Left lung (tissue), 10 donors: Measurements from ENCODE around the gene RHO. TPM values are rescaled to one million over a fixed set of nuclear protein-coding genes. Genes with fewer than 3 reads are reported as not detected.
"Not testable (repeated sequence)": the region's sequence is repeated elsewhere in the genome, so short reads cannot be mapped to it uniquely, and the experiment has no call there.

ENCODE experiments used
- ATAC-seq: fragments of 200-7000 bp; cut with Tn5 transposase; one replicate; pipeline ENCODE4 v1.9.1; 2020; ENCODE audit warnings: moderate library complexity
- DNase-seq, 4 donors: peaks; one replicate each; pipeline ENCODE4 v3.0.0-alpha.2; 2013 to 2020
- H3K27ac ChIP-seq, 2 donors: fragments of 200-600 bp; sonication (generic) in 1 of 2; one replicate each; pipeline versions ENCODE4 v1.5.0 to v1.8.0; 2020 to 2021
- H3K27me3 ChIP-seq, 2 donors: fragments of 200-600 bp; sonication (generic) in 1 of 2; one replicate each; pipeline versions ENCODE4 v1.5.0 to v1.8.0; 2020 to 2021
- H3K36me3 ChIP-seq, 2 donors: fragments of 200-600 bp; sonication (generic) in 1 of 2; one replicate each; pipeline versions ENCODE4 v1.5.0 to v1.8.0; 2020 to 2021
- H3K4me1 ChIP-seq, 2 donors: fragments of 200-600 bp; one replicate each; pipeline ENCODE4 v1.8.0; 2021
- H3K4me3 ChIP-seq, 2 donors: fragments of 200-600 bp; sonication (generic) in 1 of 2; one replicate each; pipeline versions ENCODE4 v1.5.0 to v1.8.0; 2020 to 2021; ENCODE audit warnings: mild to moderate bottlenecking in 1 of 2
- H3K9me3 ChIP-seq, 2 donors: fragments of 200-600 bp; sonication (generic) in 1 of 2; one replicate each; pipeline versions ENCODE4 v1.5.0 to v1.8.0; 2020 to 2021
- CTCF ChIP-seq, 2 donors: fragments of 200-600 bp; sonication (generic) in 1 of 2; IDR thresholded peaks; one replicate each; pipeline versions ENCODE4 v1.5.0 to v1.8.0; 2021; ENCODE audit warnings: antibody characterized with exemption in 2 of 2
- intact Hi-C, 2 donors: fragments of 100-400 bp; cut with DNase I; formaldehyde crosslinking; loops; one replicate each; pipeline versions ENCODE4 v1.11.2 to v1.14.2; 2022
- polyA plus RNA-seq, 6 donors: library from polyadenylated mRNA; unstranded; fragments of 120-200 nt; gene quantifications; one replicate each; pipeline ENCODE4 v1.2.1, GENCODE V29; 2013; ENCODE audit not compliant: insufficient read length in 6 of 6
- total RNA-seq, 2 donors: library from RNA; stranded (reverse); fragmentation: NEBNext Ultra II Directional; extraction: Animal tissue kit (Norgen Biotek cat#: 25700); gene quantifications; one replicate each; pipeline ENCODE4 v1.2.1, GENCODE V29; 2021
- donor health status: DM: no; HTN: yes; CAD: no.
- donor health status: DM: no; HTN: no; CAD: no.

Gene RHO
- total and polyA plus RNA-seq, 8 donors: 0.08 to 0.17 (median 0.09) TPM; not detected in 2

DNA sequence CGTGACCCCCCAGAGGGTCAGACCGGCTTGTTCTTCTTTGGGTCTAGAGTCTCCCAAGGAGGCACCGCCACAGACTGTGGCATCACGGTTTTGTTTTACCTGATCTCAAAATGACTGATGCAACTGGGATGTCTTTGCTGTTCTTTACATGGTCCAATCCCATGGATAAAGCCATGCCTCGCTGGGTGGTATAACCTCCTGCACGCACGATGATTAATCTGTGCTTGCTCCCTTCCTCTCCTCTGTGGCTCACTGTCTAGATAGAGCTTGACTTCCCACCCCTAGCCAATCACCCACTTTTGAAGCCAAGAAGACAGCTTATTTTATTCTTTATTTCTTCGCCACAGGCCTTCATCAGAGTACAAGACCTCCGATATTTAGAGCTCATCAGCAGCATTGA lies 36.6 kb upstream of the RHO start:
- intact Hi-C loops: loop anchor here in 1 of 2 donors (10.0 kb wide), 2 partner anchors 103 to 333 kb away; no protein-coding TSS in a partner anchor
- no peak overlapping the region for H3K4me3 ChIP-seq
- H3K27me3 ChIP-seq: no peaks in the 10 kb centered on the region
- TF ChIP-seq CTCF (IDR thresholded peaks at IDR 0.05): no peak
- peaks cover 0 to 33% of the 10 kb centered on the region in 2 donors for H3K36me3 ChIP-seq
- H3K4me1 ChIP-seq: peaks cover 10 to 41% of the 10 kb centered on the region in 2 donors
- peak in 1 of 4 donors; percentile 42 for DNase-seq
- no peaks in the 10 kb centered on the region for H3K9me3 ChIP-seq
- ATAC-seq: no peak
- no peak overlapping the region for H3K27ac ChIP-seq

- intact Hi-C loops: loop anchor here in 1 of 2 donors (10.0 kb wide), 2 partner anchors 102 to 332 kb away; no protein-coding TSS in a partner anchor
- peak in 1 of 4 donors; percentile 32 for DNase-seq
- H3K27me3 ChIP-seq: no peaks in the 10 kb centered on the region
- peaks cover 0 to 33% of the 10 kb centered on the region in 2 donors for H3K36me3 ChIP-seq
- H3K4me1 ChIP-seq: peaks cover 3 to 32% of the 10 kb centered on the region in 2 donors
- no peaks in the 10 kb centered on the region for H3K9me3 ChIP-seq
- no peak overlapping the region for H3K27ac ChIP-seq
- ATAC-seq: no peak
- no peak overlapping the region for H3K4me3 ChIP-seq
- no peak for TF ChIP-seq CTCF (IDR thresholded peaks at IDR 0.05)
Measured at GRCh38 chr3:129492691-129493090, 35.7 kb upstream of the RHO start.

- intact Hi-C loops: loop anchor here in 1 of 2 donors (10.0 kb wide), 2 partner anchors 102 to 332 kb away; no protein-coding TSS in a partner anchor
- H3K27me3 ChIP-seq: no peaks in the 10 kb centered on the region
- no peaks in the 10 kb centered on the region for H3K9me3 ChIP-seq
- peaks cover 6 to 32% of the 10 kb centered on the region in 2 donors for H3K4me1 ChIP-seq
- no peak overlapping the region for H3K27ac ChIP-seq
- TF ChIP-seq CTCF (IDR thresholded peaks at IDR 0.05): no peak
- H3K36me3 ChIP-seq: peaks cover 0 to 33% of the 10 kb centered on the region in 2 donors
- ATAC-seq: no peak
- no peak overlapping the region for H3K4me3 ChIP-seq
- DNase-seq: no peak
Measured at GRCh38 chr3:129493206-129493605, 35.2 kb upstream of the RHO start.

DNA sequence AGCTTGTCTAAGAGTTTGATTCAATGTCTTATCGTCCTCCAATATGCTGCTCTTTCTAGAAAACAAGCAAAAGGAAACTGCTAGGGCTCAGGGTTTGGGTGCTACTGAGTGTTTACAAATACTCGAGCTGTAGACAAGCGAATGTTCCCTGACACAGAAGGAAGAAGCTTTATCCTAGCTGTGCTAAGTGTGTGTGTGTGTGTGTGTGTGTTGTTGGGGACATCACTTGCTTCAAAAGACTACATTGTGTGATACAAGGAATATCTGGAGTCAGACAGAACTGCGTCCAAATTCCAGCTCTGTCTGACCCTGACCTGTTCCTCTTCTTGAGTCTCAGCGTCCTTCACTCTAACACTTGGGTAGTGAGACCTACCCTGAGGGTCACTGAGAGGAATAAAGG lies 33.9 kb upstream of the RHO start:
- H3K4me1 ChIP-seq: peaks cover 7 to 40% of the 10 kb centered on the region in 2 donors
- not testable (repeated sequence) for H3K27me3 ChIP-seq, H3K4me3 ChIP-seq, ATAC-seq, H3K9me3 ChIP-seq, DNase-seq
- peaks cover 0 to 27% of the 10 kb centered on the region in 2 donors for H3K36me3 ChIP-seq
- intact Hi-C loops: loop anchor here in 1 of 2 donors (10.0 kb wide), 2 partner anchors 100 to 330 kb away; no protein-coding TSS in a partner anchor
- peak overlapping the region; percentile 53 to 72 for H3K27ac ChIP-seq

DNA sequence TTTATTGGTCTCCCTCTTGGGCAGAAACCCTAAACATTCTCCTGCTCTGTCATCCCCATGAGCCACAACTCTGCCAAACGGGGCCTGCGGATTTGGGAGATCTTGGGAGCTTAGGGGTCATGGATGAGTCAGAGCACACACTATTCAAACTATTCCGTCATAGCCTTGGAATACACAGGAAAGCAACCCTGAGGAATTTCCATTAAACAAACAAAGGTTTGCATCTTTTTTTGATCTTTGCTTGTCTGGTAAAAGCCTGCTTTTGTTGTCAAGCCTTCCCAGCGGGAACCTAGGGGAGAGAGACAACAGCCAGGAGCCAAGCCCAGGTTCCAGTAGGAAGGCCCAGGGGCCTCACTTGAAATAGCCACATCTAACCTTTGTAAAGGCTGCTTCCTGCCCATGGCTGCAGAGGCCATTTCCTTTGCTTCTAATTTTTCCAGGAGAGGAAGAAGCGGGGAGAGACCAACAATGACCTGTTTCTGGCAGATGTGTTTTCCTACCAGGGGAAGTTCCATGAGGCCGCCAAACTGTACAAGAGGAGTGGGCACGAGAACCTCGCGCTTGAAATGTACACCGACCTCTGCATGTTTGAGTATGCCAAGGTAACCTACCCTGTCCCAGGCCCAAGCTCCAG lies 33.3 kb upstream of the RHO start:
- Histone ChIP-seq H3K36me3 (peaks cover 0 to 31% of the 10 kb centered on the region in 2 donors), H3K4me1 (peaks cover 7 to 39% of the 10 kb centered on the region in 2 donors), H3K27ac (peak overlapping the region; percentile 53 to 72)
- H3K9me3 ChIP-seq, H3K4me3 ChIP-seq, ATAC-seq, DNase-seq, H3K27me3 ChIP-seq: not testable (repeated sequence)
- intact Hi-C loops: loop anchor here in 1 of 2 donors (10.0 kb wide), 2 partner anchors 100 to 330 kb away; no protein-coding TSS in a partner anchor

GRCh38 chr3:129497876-129498275 lies 30.6 kb upstream of the RHO start:
- H3K27ac ChIP-seq: peak overlapping the region; percentile 59 to 67
- peaks cover 0 to 31% of the 10 kb centered on the region in 2 donors for H3K36me3 ChIP-seq
- DNase-seq, H3K4me3 ChIP-seq, H3K27me3 ChIP-seq, H3K9me3 ChIP-seq: not testable (repeated sequence)
- peak; percentile 34 for ATAC-seq
- intact Hi-C loops: loop anchor here in 1 of 2 donors (10.0 kb wide), 2 partner anchors 97 to 327 kb away; no protein-coding TSS in a partner anchor
- H3K4me1 ChIP-seq: peaks cover 7 to 35% of the 10 kb centered on the region in 2 donors

DNA sequence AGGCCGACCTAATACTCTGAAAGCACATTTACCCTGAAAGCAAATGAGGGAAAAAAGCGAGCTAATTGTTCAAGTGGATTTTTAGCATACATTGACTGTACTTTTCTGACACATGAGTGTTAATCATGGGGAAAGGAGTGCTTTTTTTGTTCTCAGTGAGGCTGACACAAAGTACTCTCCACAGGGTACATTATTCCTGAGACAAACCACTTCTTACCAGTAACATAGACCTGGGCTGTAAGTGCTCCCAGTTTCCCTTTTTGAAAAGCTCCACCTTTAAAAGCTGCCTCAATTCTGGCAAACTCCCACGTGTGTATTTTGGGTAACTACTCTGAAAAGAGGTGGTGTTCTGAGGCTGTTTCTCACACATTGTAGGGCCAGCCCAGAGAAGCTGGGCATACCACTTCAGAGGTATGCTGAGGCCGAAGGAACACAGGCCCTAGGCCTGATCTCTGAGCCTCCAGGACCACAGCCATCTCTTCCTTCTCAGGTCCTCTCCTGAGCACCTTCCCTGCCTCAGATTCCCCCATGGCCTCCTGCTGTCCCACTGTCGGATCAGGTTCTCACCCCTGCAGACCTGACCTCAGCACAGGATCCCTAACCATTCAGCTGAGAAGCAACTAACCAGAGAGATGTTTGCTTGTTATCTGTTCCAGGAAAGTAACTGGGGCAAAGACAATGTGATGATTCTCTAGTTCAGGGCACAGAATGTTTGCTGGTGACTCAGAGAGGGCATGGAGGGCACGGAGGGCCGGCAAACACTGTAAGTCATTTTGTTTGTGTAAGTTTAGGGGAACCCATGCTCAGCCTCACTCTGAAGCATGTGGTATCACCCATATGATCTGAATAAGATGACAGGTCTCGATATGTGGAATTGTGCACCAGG lies 29.6 kb upstream of the RHO start:
- ATAC-seq: peak; percentile 79
- Histone ChIP-seq H3K27ac (peak overlapping the region; percentile 65 to 67), H3K4me1 (peaks cover 7 to 34% of the 10 kb centered on the region in 2 donors), H3K36me3 (peaks cover 0 to 36% of the 10 kb centered on the region in 2 donors)
- intact Hi-C loops: loop anchor here in 1 of 2 donors (10.0 kb wide), 2 partner anchors 96 to 326 kb away; no protein-coding TSS in a partner anchor
- not testable (repeated sequence) for DNase-seq, H3K9me3 ChIP-seq, H3K4me3 ChIP-seq, H3K27me3 ChIP-seq

DNA sequence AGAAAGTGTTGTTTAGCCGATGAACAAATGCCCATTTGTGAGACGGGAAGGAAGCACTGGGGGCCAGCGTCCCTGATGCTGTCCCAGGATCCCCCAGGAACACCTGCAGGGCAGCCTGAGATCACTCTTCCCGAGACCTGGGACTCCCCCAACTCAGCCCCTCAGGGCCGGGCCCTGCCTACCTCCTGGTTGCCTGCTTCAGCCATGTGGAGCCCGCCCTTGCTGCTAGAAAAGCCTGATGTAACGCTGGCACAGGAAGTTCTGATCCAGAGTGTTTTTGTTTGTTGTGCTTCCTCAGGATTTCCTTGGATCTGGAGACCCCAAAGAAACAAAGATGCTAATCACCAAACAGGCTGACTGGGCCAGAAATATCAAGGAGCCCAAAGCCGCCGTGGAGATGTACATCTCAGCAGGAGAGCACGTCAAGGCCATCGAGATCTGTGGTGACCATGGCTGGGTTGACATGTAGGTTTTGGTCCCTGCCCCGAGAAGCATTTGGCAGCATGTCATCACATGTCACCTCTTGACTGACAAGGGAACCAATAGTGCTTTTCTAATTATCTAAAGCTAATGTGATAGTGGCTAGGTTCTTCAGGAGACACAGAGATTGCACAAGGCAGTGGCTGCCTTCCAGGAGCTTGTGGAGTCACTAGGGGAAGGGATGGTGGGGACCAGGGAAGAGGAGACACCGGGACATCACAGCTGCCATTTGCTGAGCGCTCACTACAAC lies 28.7 kb upstream of the RHO start:
- peak overlapping the region in 1 of 2 donors; percentile 67 for H3K27ac ChIP-seq

More for the DNA sequence above, 28.7 kb upstream of the RHO start:
- intact Hi-C loops: loop anchor here in 1 of 2 donors (10.0 kb wide), 2 partner anchors 95 to 325 kb away; no protein-coding TSS in a partner anchor
- not testable (repeated sequence) for ATAC-seq, H3K27me3 ChIP-seq, H3K4me3 ChIP-seq, H3K9me3 ChIP-seq
- Histone ChIP-seq H3K4me1 (peaks cover 7 to 27% of the 10 kb centered on the region in 2 donors), H3K36me3 (peaks cover 0 to 45% of the 10 kb centered on the region in 2 donors)
- DNase-seq: peak in 1 of 4 donors; percentile 20
